ENCODE measurements around the gene VPS51. TPM values are rescaled to one million over a fixed set of nuclear protein-coding genes. Genes with fewer than 3 reads are reported as not detected.
A peak's percentile ranks its signal among the peaks of the same experiment; 100 is the strongest.

VPS51 gene
- polyA plus RNA-seq, 1 donor (not counting 4 experiments of a cell fraction or from before 2014, with no cell fraction given): 43.1 TPM

GRCh38 chr11:65083834-65084597 is 12.0 kb upstream of the VPS51 start, which contains the start of the genes CDCA5 and ZFPL1:
Gene CDCA5, minus strand, starts transcription at chr11:65084040. Its CDS starts 62 bp downstream, at chr11:65083978.
Gene ZFPL1, plus strand, starts transcription at chr11:65084222. Its CDS starts 477 bp downstream, at chr11:65084699.
- H3K27ac ChIP-seq (ENCODE audit: control insufficient read depth, insufficient read depth, low read length): peak within 1 kb of the TSS; percentile 84
- peaks cover 48% of the 10 kb centered on the region for H3K79me2 ChIP-seq (ENCODE audit: control insufficient read depth, insufficient read depth, low read length)
- peak within 1 kb of the TSS; percentile 88 for H2AFZ ChIP-seq (ENCODE audit: control insufficient read depth, low read length)
- peaks cover 16 to 41% of the 10 kb centered on the region in 2 experiments for H3K36me3 ChIP-seq (ENCODE audit: control insufficient read depth in 2 of 2, extremely low read depth in 1 of 2, insufficient read depth in 2 of 2, low read length in 2 of 2)
- peaks cover 29% of the 10 kb centered on the region for H3K4me1 ChIP-seq (ENCODE audit: control insufficient read depth, extremely low read depth, insufficient read depth, low read length)
- peak; percentile 68 for DNase-seq (ENCODE audit: low read depth, low spot score)
- H3K4me2 ChIP-seq (ENCODE audit: control insufficient read depth, extremely low read depth, insufficient read depth, low read depth, low read length): peak within 1 kb of the TSS; percentile 96
- peak; percentile 29 for FAIRE-seq
- H4K20me1 ChIP-seq (ENCODE audit: control insufficient read depth, extremely low read depth, insufficient read depth, low read length): no peaks in the 10 kb centered on the region
- H3K4me3 ChIP-seq (ENCODE audit: control insufficient read depth in 2 of 3, extremely low read depth in 1 of 3, insufficient read depth in 2 of 3, low read depth in 1 of 3, low read length in 3 of 3): peak within 1 kb of the TSS; percentile 72 to 98 (median 82)
- TF ChIP-seq EZH2 (IDR thresholded peaks at IDR 0.05; ENCODE audit: low read length) (no peak), CTCF (optimal IDR thresholded peaks at IDR 0.05 in 1 of 3, IDR thresholded peaks at IDR 0.05 in 1 of 3, conservative IDR thresholded peaks at IDR 0.05 in 1 of 3; ENCODE audit: extremely low read depth in 1 of 3, insufficient read depth in 2 of 3, low read length in 3 of 3) (no peak)
- dilution Hi-C loops (cut with MboI; ENCODE audit: extremely low pct_ligation_motif_present, low sequenced_read_pairs): no loop called here
- H3K9me1 ChIP-seq (ENCODE audit: control insufficient read depth, extremely low read depth, insufficient read depth, low read length): no peaks in the 10 kb centered on the region
- no peaks in the 10 kb centered on the region for H3K27me3 ChIP-seq (ENCODE audit: control insufficient read depth, extremely low read depth, insufficient read depth, low read length)
- H3K9ac ChIP-seq (ENCODE audit: control insufficient read depth, extremely low read depth, insufficient read depth, low read length): peak within 1 kb of the TSS; percentile 80
- H3K9me3 ChIP-seq (ENCODE audit: control insufficient read depth, low read depth, low read length): no peaks in the 10 kb centered on the region

GRCh38 chr11:65084598-65085375 is 11.2 kb upstream of the VPS51 start:
- Histone ChIP-seq H3K4me2 (ENCODE audit: control insufficient read depth, extremely low read depth, insufficient read depth, low read depth, low read length) (peak overlapping the region; percentile 69), H3K4me3 (ENCODE audit: control insufficient read depth in 2 of 3, extremely low read depth in 1 of 3, insufficient read depth in 2 of 3, low read depth in 1 of 3, low read length in 3 of 3) (peak overlapping the region; percentile 72 to 98 (median 82)), H3K9ac (ENCODE audit: control insufficient read depth, extremely low read depth, insufficient read depth, low read length) (peak overlapping the region; percentile 80), H3K36me3 (ENCODE audit: control insufficient read depth in 2 of 2, extremely low read depth in 1 of 2, insufficient read depth in 2 of 2, low read length in 2 of 2) (peaks cover 19 to 37% of the 10 kb centered on the region in 2 experiments), H3K27ac (ENCODE audit: control insufficient read depth, insufficient read depth, low read length) (peak overlapping the region; percentile 84), H2AFZ (ENCODE audit: control insufficient read depth, low read length) (peak overlapping the region; percentile 1), H3K9me1 (ENCODE audit: control insufficient read depth, extremely low read depth, insufficient read depth, low read length) (no peaks in the 10 kb centered on the region), H3K79me2 (ENCODE audit: control insufficient read depth, insufficient read depth, low read length) (peaks cover 44% of the 10 kb centered on the region), H4K20me1 (ENCODE audit: control insufficient read depth, extremely low read depth, insufficient read depth, low read length) (no peaks in the 10 kb centered on the region), H3K27me3 (ENCODE audit: control insufficient read depth, extremely low read depth, insufficient read depth, low read length) (no peaks in the 10 kb centered on the region), H3K9me3 (ENCODE audit: control insufficient read depth, low read depth, low read length) (no peaks in the 10 kb centered on the region), H3K4me1 (ENCODE audit: control insufficient read depth, extremely low read depth, insufficient read depth, low read length) (peaks cover 29% of the 10 kb centered on the region)
- TF ChIP-seq EZH2 (IDR thresholded peaks at IDR 0.05; ENCODE audit: low read length) (no peak), CTCF (optimal IDR thresholded peaks at IDR 0.05 in 1 of 3, IDR thresholded peaks at IDR 0.05 in 1 of 3, conservative IDR thresholded peaks at IDR 0.05 in 1 of 3; ENCODE audit: extremely low read depth in 1 of 3, insufficient read depth in 2 of 3, low read length in 3 of 3) (no peak)
- DNase-seq (ENCODE audit: low read depth, low spot score) (no peak), FAIRE-seq (no peak)
- dilution Hi-C loops (cut with MboI; ENCODE audit: extremely low pct_ligation_motif_present, low sequenced_read_pairs): no loop called here
